ENCODE measurements around the gene ST8SIA6. TPM values are rescaled to one million over a fixed set of nuclear protein-coding genes. Genes with fewer than 3 reads are reported as not detected.

ST8SIA6 gene
- total RNA-seq, 1 donor from 2014 or later, result 1.7 TPM

- TF ChIP-seq CTCF (IDR thresholded peaks at IDR 0.05; ENCODE audit: unreplicated experiment), result no peak
- Mint-ChIP-seq H3K9me3 (ENCODE audit: unreplicated experiment) (no peaks in the 10 kb centered on the region), H3K27ac (ENCODE audit: unreplicated experiment) (no peak overlapping the region), H3K27me3 (ENCODE audit: unreplicated experiment) (peaks cover 6% of the 10 kb centered on the region), H3K36me3 (ENCODE audit: low read depth, unreplicated experiment) (no peaks in the 10 kb centered on the region), H3K4me3 (ENCODE audit: unreplicated experiment) (no peak overlapping the region), H3K4me1 (ENCODE audit: unreplicated experiment) (peaks cover 18% of the 10 kb centered on the region)
- no peak for DNase-seq (ENCODE audit: low spot score)
Observed at GRCh38 chr10:17431871-17432311, 22.5 kb downstream of the ST8SIA6 start.

GRCh38 chr10:17430647-17431355, 23.6 kb downstream of the ST8SIA6 start:
- H3K27ac Mint-ChIP-seq (ENCODE audit: unreplicated experiment), result no peak overlapping the region
- H3K4me1 Mint-ChIP-seq (ENCODE audit: unreplicated experiment), result peaks cover 19% of the 10 kb centered on the region

GRCh38 chr10:17429490-17429889, 24.9 kb downstream of the ST8SIA6 start:
- H3K4me3 Mint-ChIP-seq (ENCODE audit: unreplicated experiment), result no peak overlapping the region
- DNase-seq (ENCODE audit: low spot score), result no peak
- no peaks in the 10 kb centered on the region for H3K9me3 Mint-ChIP-seq (ENCODE audit: unreplicated experiment)
- no peak overlapping the region for H3K27ac Mint-ChIP-seq (ENCODE audit: unreplicated experiment)
- peaks cover 14% of the 10 kb centered on the region for H3K4me1 Mint-ChIP-seq (ENCODE audit: unreplicated experiment)
- peaks cover 4% of the 10 kb centered on the region for H3K27me3 Mint-ChIP-seq (ENCODE audit: unreplicated experiment)
- TF ChIP-seq CTCF (IDR thresholded peaks at IDR 0.05; ENCODE audit: unreplicated experiment), result no peak
- H3K36me3 Mint-ChIP-seq (ENCODE audit: low read depth, unreplicated experiment), result no peaks in the 10 kb centered on the region

More at GRCh38 chr10:17430647-17431355, 23.6 kb downstream of the ST8SIA6 start:
- DNase-seq (ENCODE audit: low spot score), result peak; percentile 77
- H3K27me3 Mint-ChIP-seq (ENCODE audit: unreplicated experiment), result peaks cover 4% of the 10 kb centered on the region
- H3K36me3 Mint-ChIP-seq (ENCODE audit: low read depth, unreplicated experiment), result no peaks in the 10 kb centered on the region
- H3K4me3 Mint-ChIP-seq (ENCODE audit: unreplicated experiment), result no peak overlapping the region
- peak; percentile 65 for TF ChIP-seq CTCF (IDR thresholded peaks at IDR 0.05; ENCODE audit: unreplicated experiment)
- H3K9me3 Mint-ChIP-seq (ENCODE audit: unreplicated experiment), result no peaks in the 10 kb centered on the region

GRCh38 chr10:17428351-17429097, 25.9 kb downstream of the ST8SIA6 start:
- no peaks in the 10 kb centered on the region for H3K36me3 Mint-ChIP-seq (ENCODE audit: low read depth, unreplicated experiment)
- no peaks in the 10 kb centered on the region for H3K9me3 Mint-ChIP-seq (ENCODE audit: unreplicated experiment)
- no peak overlapping the region for H3K4me3 Mint-ChIP-seq (ENCODE audit: unreplicated experiment)
- peaks cover 17% of the 10 kb centered on the region for H3K4me1 Mint-ChIP-seq (ENCODE audit: unreplicated experiment)
- no peak overlapping the region for H3K27ac Mint-ChIP-seq (ENCODE audit: unreplicated experiment)
- peaks cover 6% of the 10 kb centered on the region for H3K27me3 Mint-ChIP-seq (ENCODE audit: unreplicated experiment)
- TF ChIP-seq CTCF (IDR thresholded peaks at IDR 0.05; ENCODE audit: unreplicated experiment), result no peak
- DNase-seq (ENCODE audit: low spot score), result no peak

Data from endothelial cell (in vitro differentiated cells).